Ovary (tissue), 9 donors: ENCODE results near the gene RNU6-9. TPM values are rescaled to one million over a fixed set of nuclear protein-coding genes. Genes with fewer than 3 reads are reported as not detected.

Source experiments
- DNase-seq, 5 donors: peaks; one replicate each; pipeline ENCODE4 v3.0.0-alpha.2; 2019 to 2020
- H3K27ac ChIP-seq, 2 donors: fragments of 200-600 bp; one replicate each; pipeline versions ENCODE4 v1.5.1 to v1.8.0; 2019 to 2022
- H3K27me3 ChIP-seq: fragments of 200-600 bp; one replicate; pipeline ENCODE4 v1.8.0; 2022
- H3K36me3 ChIP-seq: fragments of 200-600 bp; sonication (generic); one replicate; pipeline ENCODE4 v1.5.1; 2019
- H3K4me1 ChIP-seq: one replicate; pipeline ENCODE4 v1.8.1; 2013; ENCODE audit warnings: mild to moderate bottlenecking, moderate library complexity; ENCODE audit not compliant: insufficient read depth
- H3K4me3 ChIP-seq: fragments of 200-600 bp; sonication (generic); one replicate; pipeline ENCODE4 v1.5.1; 2017
- H3K9me3 ChIP-seq, 2 donors: fragments of 200-600 bp in 1 of 2; sonication (generic) in 1 of 2; one replicate each; pipeline versions ENCODE4 v1.5.1 to v1.8.1; 2013 to 2019; ENCODE audit warnings: mild to moderate bottlenecking in 1 of 2, moderate library complexity in 1 of 2
- CTCF ChIP-seq, 3 donors: fragments of 450-650 bp in 2 of 3; fragments of 200-600 bp in 1 of 3; IDR thresholded peaks; one replicate each; pipeline versions ENCODE4 v1.5.1 to v1.8.0; 2016 to 2022; ENCODE audit warnings: antibody characterized with exemption in 3 of 3, mild to moderate bottlenecking in 1 of 3
- EP300 ChIP-seq: sonication (generic); formaldehyde crosslinking; IDR thresholded peaks from one replicate; pipeline ENCODE4 v1.6.1; 2017; ENCODE audit warnings: antibody characterized with exemption
- POLR2A ChIP-seq: fragments of 450-650 bp; IDR thresholded peaks from one replicate; pipeline ENCODE4 v1.6.1; 2017; ENCODE audit warnings: antibody characterized with exemption, mild to moderate bottlenecking, moderate library complexity
- WGBS, 3 donors: extraction: QIAGEN DNeasy Blood & Tissue Kit in 1 of 3; methylation state at CpG; one replicate each; pipeline versions ENCODE4 v1.1.5 to v1.1.7; 2013 to 2017; 5-methylcytosine and 5-hydroxymethylcytosine counted together
- intact Hi-C, 4 donors: fragments of 100-400 bp; cut with DNase I; formaldehyde crosslinking; loops; one replicate each; pipeline versions ENCODE4 v1.11.0 to v1.15.1; 2022 to 2023
- polyA plus RNA-seq, 2 donors: library from polyadenylated mRNA; stranded (reverse); fragments of 200-250 nt in 1 of 2; fragments of 350-450 nt in 1 of 2; fragmentation: Illumina TruSeq in 1 of 2; extraction: RNeasy Lipid Tissue Mini Kit (QIAGEN cat#74804) in 1 of 2; gene quantifications; one replicate each; pipeline ENCODE4 v1.2.3, GENCODE V29; 2013 to 2014
- total RNA-seq, 7 donors: library from RNA; depleted of rRNA in 2 of 7; stranded (reverse); fragments of >200 nt in 2 of 7; fragmentation: NEBNext Ultra II Directional in 3 of 7; extraction: Animal tissue kit (Norgen Biotek cat#: 25700) in 3 of 7; gene quantifications; one replicate each; pipeline versions ENCODE4 v1.1.0 to v1.2.4, GENCODE V29; 2016 to 2023
- donor health status: DM: no; HTN: no; CAD: no; lungs with moderate emphysema.
- donor health status: DM: no; HTN: no; CAD: no.
- donor health status: Bipolar disorder and iron deficiency.
- donor health status: DM: yes; HTN: yes; CAD: no.
- donor health status: DM: no; HTN: no; CAD: no.
- donor health status: DM: yes; HTN: yes; CAD: no.

The RNU6-9 gene
- total and polyA plus RNA-seq, 9 donors = not detected

- TF ChIP-seq CTCF (IDR thresholded peaks at IDR 0.05) (no peak), POLR2A (no peak), EP300 (no peak)
- Histone ChIP-seq H3K4me3 (peak within 1 kb of the TSS; percentile 25), H3K4me1 (peaks cover 9% of the 10 kb centered on the region), H3K27ac (peak within 1 kb of the TSS; percentile 23 to 24), H3K27me3 (peaks cover 4% of the 10 kb centered on the region), H3K9me3 (no peaks in the 10 kb centered on the region), H3K36me3 (no peaks in the 10 kb centered on the region)
- intact Hi-C loops = loop anchor here in 3 of 4 donors (2.0 to 10.0 kb wide), 3 partner anchors 60 to 126 kb away; partner anchors contain the start of gene WDR18 (in 2 of the 3)
- peak in 3 of 5 donors; percentile 50 to 72 (median 57) for DNase-seq
- 29 to 48% (median 44%) methylated on average over 16 to 24 of the region's 24 CpGs for WGBS, 3 donors
Observed at GRCh38 chr19:858868-859843, 34.1 kb upstream of the RNU6-9 start, which contains the start of gene CFD. Gene CFD, plus strand, starts transcription at chr19:859664. Its CDS starts 26 bp downstream, at chr19:859690.

- DNase-seq = no peak
- Histone ChIP-seq H3K36me3 (no peaks in the 10 kb centered on the region), H3K27me3 (peaks cover 4% of the 10 kb centered on the region), H3K27ac (no peak overlapping the region), H3K4me3 (no peak overlapping the region), H3K4me1 (peaks cover 9% of the 10 kb centered on the region), H3K9me3 (no peaks in the 10 kb centered on the region)
- WGBS, 3 donors = 37 to 41% (median 39%) methylated on average over 23 to 35 of the region's 35 CpGs
- intact Hi-C loops = loop anchor here in 1 of 4 donors (5.0 kb wide), 1 partner anchor 121 kb away; the partner anchor contains the start of gene WDR18
- no peak for TF ChIP-seq CTCF (IDR thresholded peaks at IDR 0.05)
- no peak for TF ChIP-seq EP300
- no peak for TF ChIP-seq POLR2A
Observed at GRCh38 chr19:861141-861755, 32.0 kb upstream of the RNU6-9 start.

GRCh38 chr19:861756-862580 lies 31.3 kb upstream of the RNU6-9 start:
- DNase-seq = peak in 4 of 5 donors; percentile 53 to 70 (median 64)
- intact Hi-C loops = loop anchor here in 1 of 4 donors (5.0 kb wide), 1 partner anchor 120 kb away; the partner anchor contains the start of gene WDR18
- H3K4me1 ChIP-seq = peaks cover 9% of the 10 kb centered on the region
- H3K36me3 ChIP-seq = no peaks in the 10 kb centered on the region
- whole genome bisulfite sequencing, 3 donors = 10 to 28% (median 11%) methylated on average over 38 to 60 of the region's 60 CpGs
- H3K9me3 ChIP-seq = no peaks in the 10 kb centered on the region
- TF ChIP-seq POLR2A = no peak
- no peak overlapping the region for H3K27ac ChIP-seq
- H3K27me3 ChIP-seq = peaks cover 4% of the 10 kb centered on the region
- no peak overlapping the region for H3K4me3 ChIP-seq

- no peak for TF ChIP-seq EP300
- TF ChIP-seq CTCF (IDR thresholded peaks at IDR 0.05) = no peak
- no peak for TF ChIP-seq POLR2A
- Histone ChIP-seq H3K4me1 (peaks cover 9% of the 10 kb centered on the region), H3K9me3 (no peaks in the 10 kb centered on the region), H3K27me3 (peaks cover 4% of the 10 kb centered on the region), H3K4me3 (no peak overlapping the region), H3K36me3 (no peaks in the 10 kb centered on the region), H3K27ac (no peak overlapping the region)
- intact Hi-C loops = loop anchor here in 1 of 4 donors (5.0 kb wide), 1 partner anchor 120 kb away; the partner anchor contains the start of gene WDR18
- DNase-seq = peak; percentile 59 to 82 (median 73)
- 11 to 13% (median 12%) methylated on average over 36 to 48 of the region's 48 CpGs for WGBS, 3 donors
Observed at GRCh38 chr19:862581-863314, 30.5 kb upstream of the RNU6-9 start.
